GM19328 (cell line): ENCODE results near the gene RRBP1.

ENCODE experiments used
- ATAC-seq: cut with Tn5 transposase; IDR thresholded peaks from one replicate; pipeline ENCODE4 v1.9.1; 2021; ENCODE audit warnings: mild to moderate bottlenecking, moderate library complexity; ENCODE audit not compliant: unreplicated experiment

The RRBP1 gene

DNA sequence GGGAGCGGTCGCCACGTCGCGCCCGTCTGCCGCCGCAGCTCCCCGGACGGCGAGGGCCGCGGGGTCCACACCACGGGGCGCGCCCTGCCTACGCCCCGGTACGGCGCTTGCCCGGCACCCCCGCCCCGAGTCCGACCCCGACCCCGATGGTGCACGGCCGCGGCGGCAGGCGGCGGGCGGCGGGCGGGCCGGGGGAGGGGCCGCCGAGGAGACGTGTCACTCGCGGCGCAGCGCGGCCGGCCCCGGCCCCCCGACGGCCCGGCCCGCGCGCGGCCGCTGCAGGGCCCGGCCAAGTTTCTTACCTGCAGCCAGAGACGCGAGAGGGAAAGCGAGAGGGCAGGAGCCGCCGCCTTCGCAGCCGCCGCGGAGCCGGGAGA is 328 bp downstream of the RRBP1 start:
- ATAC-seq, result peak; percentile 7

DNA sequence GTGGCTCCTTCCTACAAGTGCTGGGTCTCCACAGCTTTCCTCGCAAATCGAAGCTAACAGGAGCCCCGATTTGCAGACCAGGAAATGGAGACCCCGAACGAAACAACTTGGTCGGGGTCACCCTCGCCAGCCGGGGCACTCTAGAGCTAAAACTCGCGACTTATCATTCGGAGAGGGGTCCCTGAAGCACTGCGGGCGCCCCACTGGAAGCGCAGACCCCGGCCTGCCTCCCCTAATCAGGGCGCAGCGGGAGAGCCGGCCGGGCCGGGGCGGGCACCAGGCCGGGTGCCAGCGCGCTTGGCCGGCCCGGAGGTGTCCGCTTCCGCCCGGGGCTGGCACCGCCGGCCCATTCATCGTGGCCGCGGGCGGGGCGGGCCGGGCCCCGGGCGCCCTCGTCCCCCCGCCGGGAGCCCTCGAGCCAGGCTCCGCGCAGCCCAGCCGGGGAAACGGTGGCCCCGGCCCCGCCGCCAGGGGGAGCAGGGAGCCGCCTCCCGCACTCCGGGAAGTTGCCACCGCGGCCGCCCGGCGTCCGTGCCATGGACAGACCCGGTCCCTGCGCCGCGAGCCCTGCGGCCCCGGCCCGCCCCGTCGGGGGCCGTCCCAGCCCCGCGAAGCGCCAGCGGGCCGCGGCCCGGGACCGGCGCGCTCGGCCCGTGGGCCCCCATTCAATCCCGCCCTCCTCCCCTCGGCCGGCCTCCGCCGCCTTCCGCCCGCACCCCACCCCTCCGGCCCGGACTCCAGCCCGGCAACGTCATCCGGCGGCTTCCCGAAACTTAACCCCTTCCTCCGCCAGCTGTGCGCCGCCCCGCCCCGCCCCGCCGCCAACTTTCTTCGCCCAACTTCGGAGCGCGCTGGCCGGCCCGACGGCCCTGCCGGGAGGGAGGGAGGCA is 961 bp downstream of the RRBP1 start:
- ATAC-seq, result peak; percentile 34

DNA sequence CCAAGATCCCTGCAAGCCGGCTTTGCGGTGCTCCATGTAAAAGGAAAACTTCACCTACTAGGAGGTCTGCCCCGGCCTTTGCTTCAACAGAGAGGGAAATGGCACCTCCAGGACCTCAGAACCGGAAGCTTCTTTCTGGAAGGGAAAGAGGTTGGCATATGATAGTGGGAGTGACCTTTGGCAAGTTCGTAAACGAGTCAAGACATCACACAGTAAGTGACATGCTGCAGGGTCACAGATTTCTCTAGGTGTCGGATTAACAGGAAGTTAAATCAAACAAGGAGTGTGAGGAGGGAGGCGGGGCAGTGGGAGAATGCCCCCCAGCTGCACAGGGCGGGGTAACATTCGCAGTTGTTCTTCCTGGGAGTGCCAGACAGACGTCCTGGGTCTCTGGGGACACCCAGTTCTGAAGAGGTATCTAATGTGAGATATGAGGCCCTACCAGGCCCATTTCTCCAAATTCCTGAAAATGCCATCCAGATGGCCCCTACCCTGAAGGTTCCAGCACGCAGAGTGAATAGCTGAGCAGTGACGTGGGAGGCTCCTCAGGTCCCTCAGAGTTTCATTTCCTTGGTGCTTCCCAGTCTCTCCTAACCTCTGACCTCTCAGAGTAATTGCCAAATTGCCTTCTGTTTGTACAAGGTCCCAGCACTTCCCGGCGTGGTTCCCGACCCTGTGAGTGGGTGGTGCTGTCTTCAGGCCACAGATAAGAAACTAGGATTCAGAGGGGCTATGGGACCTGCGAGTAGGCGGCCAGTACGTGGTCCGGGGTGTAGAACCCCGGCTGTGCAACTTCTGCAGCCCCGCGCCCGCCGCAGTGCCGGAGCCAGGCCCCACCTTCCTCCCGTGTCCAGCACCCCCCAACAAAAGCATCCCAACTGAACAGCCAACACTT is 1.9 kb downstream of the RRBP1 start:
- no peak for ATAC-seq

DNA sequence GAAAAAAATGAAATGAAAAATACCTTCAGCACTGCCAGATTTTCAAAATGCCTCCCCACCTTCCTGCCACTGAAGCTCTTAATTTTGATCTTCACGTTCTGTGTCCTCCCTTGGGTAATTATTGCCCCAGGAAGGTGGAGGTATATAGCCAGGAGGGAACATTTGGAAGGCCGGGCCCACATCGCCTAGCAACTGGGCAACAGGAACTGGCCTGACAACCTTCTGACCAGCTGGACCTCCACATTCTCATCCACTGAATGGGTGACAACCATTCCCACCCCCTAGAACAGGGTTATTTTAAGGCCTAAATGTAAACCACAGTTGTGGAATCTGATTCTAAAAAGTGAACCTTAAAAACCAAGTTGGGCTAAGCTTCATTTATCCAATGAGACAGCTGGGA is 3.2 kb downstream of the RRBP1 start:
- no peak for ATAC-seq

DNA sequence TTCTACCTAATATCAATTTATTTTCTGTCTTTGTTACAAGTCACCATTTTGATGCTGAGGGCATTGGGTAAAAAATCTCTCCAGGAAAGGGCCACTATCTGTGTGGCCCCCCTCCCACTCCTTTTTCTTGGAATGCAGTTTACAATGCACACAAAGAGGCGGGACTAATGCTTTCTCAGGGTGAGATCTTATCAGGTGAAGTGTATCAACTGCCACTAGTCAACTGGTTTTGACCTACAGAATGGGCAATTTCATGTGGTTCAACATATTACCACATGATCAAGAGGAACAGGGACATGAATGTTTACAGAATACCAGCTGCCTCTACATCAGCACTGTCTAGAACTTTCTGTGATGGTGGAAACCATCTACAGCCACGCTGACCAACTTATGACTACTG is 3.7 kb downstream of the RRBP1 start:
- no peak for ATAC-seq

DNA sequence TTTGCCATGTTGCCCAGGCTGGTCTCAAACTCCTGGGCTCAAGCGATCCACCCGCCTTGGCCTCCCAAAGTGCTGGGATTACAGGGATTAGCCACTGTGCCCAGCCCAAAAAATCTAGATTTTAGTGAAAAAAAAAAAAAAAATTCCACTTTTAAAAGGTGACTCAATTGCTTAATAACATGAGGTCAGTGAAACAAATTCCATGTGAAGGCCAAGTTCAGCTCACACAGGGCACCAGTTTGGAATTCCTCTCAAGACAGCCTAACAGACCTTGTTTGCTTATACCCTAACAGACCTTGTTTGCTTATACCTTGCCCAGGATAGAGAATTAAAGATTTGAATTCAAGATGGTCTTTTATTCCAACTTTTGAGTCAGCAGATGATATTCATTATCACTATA is 5.1 kb downstream of the RRBP1 start:
- no peak for ATAC-seq

DNA sequence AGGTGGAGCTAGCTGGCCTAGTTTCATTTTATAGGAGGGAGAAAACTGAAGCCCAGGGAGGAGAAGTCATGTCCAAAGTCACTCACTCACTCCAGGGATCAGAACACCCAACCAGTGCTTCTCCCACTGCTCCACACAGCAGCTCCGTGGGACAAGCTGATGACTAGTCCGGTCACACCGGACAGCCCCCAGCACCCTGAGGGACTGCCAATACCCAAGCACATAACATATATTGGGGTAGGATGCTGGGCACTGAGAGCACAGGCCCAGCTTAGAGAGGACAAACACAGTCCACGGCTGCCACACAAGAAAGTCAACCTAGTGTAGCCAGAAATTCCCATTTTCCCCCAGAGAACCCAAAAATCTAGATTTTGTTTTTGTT is 5.7 kb downstream of the RRBP1 start:
- no peak for ATAC-seq

DNA sequence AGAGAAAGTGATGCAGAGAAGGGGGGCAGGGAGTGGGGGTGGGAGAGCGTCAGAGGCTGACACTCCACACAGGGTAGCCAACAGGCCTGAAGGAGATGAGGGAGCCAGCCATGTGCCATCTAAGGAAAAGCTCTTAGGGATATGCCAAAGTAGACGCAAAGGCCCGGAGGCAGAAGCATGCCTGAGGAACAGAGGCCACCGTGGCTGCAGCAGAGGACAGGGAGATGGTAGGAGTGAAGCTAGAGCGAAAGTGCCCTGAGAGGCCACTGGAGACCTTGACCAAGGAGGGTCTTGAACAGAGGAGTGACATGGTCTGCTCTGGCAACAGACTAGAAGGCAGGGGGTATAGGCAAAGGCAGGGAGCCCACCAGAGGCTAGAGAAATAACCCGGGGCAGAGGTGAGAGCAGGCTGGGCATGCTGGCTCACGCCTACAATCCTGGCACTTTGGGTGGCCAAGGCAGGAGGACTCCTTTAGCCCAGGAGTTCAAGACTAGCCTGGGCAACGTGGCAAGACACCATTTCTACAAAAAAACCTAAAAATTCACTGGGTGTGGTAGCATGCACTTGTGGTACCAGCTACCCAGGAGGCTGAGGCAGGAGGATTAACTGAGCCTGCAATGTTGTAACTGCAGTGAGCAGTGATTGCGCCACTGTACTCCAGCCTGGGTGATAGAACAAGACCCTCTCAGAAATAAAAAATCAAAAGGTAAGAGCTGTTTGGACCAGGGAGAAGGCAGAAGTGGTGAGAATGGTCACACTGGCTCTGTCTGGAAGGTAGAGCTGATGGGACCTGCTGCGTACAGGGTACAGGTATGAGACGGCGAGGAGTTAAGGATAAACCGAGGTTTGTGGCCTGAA is 6.3 kb downstream of the RRBP1 start:
- no peak for ATAC-seq

DNA sequence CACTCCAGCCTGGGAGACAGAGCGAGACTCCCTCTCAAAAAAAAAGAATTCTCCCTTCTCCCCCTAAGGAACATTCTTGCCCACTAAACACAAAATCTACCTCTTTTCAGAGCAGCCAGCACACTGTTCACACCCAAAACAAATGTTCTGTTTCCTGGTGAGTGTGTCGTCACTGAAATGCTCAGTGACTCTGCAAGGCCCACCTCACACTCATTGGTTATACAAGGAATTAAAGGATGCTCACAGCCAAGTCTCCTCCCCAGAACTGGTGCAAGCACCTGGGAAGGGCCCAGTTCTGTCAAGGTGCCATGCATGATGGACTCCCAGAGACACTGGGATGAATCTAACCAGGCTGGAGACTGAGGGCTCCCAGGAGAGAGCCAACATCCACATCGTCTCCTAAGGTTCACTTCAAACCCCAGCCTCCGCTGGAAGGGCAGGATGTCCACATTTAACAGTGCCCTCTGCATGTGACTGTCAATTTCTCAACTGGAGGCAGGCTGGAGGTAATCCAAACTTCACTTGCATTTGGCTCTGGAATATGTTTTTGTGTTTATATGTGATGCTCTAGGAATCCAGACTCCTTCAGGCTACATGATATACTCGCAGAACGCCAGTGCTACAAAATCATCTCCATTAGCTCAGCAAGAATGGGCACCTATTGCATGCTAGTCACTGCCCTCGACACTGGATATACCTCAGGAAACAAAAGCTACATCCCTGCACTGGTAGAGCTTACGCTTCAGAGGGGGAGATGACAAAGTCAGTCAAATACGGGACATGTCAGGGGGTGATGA is 7.1 kb downstream of the RRBP1 start:
- ATAC-seq, result no peak

DNA sequence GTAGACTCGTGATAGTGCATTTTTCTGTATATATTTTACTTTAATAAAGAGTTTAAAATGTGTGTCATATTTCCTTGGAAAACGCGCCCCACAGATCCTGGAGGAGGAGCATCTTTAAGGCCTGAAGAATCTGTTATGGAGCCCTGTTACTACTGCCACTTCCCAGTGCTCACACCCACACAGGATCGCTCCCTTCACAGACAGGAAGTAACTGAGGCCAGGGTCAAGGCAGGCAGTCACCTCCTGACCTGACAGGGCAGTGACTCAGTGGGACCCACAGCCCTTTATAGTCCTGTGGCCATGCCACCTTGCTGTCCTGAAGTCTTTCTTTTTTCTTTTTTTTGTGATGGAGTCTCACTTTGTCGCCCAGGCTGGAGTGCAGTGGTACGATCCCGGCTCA is 9.0 kb downstream of the RRBP1 start:
- ATAC-seq, result no peak

DNA sequence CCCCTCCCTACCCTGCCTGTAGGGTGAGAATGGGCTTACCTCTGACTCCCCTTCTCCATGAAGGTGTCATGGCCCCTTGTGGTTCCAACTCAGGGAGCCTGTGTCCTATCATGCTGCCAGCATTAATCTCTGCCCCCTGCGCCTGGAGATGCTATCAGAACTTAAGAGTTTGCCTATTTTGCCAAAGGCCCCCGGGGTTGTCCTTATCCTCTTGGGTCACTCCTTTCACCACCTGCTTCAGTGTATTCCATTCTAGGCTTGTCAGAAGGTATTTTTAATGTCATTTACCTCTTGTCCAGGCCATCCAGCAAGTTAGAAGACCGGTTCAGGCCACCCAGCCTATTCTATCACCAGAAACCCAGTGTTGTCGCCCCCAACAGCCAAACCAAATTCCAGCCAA is 10.5 kb downstream of the RRBP1 start:
- ATAC-seq, result no peak

DNA sequence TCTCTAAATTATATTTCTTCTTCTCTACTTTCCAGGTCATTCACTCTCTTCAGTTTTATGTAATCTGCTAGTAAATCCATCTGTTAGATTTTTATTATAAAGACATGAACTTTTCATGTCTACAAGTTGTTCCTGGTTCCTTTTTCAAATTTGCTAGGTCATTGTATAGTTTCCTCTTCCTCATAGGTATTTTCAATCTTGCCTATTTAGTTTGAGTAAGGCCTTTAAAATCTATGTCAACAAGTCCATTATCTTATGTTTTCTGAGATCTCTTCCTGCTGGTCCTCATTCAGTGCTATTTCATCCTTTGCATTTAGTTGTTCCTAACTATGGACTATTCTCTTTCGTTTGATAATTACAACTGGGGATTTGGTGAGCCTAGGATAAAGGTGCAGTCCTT is 11.0 kb downstream of the RRBP1 start:
- ATAC-seq, result no peak

DNA sequence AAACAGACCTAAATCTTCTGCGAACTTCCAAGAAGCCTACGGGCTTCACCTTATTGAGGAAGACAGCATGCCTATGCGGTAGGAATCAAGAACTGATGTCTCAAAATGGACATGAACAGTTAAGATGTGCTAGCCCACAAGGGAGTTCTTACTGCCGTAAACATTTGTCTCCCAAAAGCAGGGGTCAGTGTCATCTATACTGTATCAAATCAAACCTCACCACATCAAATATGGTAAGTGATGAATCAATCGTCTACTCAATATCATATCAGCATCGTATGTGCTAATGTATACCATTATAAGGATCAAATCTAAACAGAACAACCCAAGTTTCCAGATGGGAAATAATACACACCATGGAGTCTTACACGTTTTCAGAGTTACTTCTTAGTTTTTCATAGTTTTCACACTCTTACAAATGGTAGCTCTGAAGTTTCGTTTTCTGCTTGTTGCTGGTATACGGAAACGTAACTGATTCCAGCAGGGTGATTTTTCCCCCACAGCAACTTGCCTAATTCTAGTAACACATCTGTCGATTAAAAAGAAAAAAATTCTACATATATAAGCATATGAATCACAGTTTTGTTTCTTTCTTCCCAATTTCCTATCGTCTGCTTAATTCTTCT is 12.6 kb downstream of the RRBP1 start:
- no peak for ATAC-seq

DNA sequence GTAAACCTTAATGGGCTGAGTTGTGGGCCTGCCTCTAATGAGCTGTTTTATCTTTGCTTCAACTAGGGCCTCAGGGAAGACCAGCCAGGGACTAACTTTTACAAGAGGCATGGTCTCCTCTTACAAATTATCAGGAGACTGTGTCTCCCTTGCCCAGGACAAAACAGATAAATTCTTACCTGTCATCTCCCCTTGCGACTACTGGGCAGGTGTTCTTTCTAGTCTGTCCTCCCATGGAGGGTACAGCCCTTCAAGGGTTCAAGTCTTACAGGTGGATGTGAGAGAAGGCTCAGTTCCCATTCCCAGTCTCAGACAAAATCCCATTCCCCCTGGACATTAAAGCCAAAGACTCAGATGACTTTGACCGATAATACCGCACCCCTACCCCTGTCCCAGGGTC is 13.6 kb downstream of the RRBP1 start:
- no peak for ATAC-seq

DNA sequence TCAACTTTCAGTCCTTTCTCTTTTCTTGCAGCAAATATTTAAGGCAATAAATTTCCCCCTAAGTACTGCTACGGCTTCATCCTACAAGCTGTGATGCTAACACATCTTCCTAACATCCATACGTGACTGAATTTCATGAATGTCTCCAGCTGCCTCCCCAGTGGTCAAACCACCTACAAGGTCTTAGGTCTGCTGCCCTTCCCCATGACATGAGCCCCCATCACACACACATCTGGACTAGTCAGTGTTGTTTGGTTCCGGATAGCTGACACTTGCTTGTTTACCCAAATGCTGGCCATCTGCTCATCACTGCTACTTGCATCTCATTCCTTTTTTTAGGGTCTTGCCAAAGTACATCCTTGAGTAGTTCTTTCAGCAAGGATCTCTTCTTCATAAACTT is 14.6 kb downstream of the RRBP1 start:
- ATAC-seq, result no peak

DNA sequence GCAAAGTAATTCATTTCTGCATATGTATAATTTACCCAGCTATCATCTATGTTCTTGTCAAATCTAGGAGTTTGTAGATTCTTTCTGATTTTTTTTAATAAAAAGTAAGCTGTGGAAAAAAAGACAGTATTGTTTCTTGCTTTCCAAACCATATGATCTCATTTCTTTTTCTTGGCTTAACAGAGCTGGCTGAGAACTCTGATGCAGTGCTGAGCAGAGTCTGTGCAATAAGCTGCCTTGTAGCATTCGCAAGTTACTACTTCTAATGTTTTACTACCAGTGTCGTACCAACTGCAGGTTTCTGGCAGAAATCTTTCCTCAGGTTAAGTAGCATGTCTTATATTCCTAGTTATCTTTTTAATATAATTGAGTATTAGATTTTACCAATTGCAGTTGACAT is 15.6 kb downstream of the RRBP1 start:
- no peak for ATAC-seq

DNA sequence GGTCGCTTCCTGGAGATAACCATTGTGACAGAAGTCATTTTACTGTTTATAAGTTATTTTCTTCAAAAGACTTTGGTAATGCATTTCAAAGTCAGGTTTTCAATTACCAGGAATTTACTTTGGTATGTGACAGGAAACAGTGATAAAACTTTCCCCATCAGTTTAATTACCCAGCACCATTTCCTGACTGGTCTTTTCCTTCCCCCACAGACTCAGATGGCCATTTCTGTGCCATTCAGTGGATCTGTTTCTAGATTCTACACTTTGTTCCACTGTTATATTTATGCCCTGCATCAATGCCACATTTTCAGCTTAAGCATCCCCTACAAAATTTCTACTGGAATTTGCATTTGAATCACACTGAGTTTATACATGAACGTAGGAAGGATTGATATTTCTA is 16.3 kb downstream of the RRBP1 start:
- ATAC-seq, result no peak

DNA sequence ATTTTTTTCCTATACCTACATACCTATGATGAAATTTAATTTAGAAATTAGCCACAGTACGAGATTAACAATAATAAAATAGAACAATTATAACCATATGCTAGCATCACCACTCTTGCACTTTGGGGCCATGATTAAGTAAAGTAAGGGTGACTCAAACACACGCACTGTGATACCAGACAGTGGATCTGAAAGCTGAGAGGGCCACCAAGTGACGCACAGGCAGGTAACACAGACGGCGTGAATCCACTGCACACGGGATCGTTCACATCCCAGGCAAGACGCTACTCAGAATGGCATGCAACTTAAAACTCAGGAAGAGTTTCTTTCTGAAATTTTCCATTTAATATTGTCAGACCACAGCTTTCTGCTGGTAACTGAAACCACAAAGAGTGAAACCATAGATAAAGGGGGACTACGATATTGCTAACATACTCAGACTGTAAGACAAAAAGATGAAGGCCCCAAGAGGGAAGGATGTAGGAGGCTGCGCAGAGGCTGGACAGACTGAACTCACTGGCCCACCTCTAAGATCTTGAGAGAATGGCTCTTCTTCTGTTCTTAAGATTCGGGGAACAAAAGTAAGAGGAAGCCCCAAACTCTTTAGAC is 17.9 kb downstream of the RRBP1 start:
- no peak for ATAC-seq

DNA sequence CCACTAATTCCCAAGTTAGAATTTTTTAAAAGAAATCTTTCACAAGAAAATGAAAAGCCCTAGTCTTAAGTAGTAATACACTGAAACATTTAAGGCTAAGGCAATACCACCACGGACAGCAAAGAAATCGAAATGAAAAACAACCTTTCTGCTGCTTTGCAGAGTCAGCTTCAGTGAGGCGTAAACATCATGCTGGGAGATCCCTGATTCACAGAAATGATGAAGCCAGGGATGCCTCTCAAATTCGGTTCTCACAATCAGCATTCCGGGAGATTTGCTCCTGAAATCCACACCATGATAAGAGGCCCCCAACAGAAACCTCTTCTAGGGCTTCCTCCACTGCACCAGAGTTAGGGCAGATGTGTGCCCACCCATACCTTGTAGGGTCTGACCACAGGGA is 18.6 kb downstream of the RRBP1 start:
- no peak for ATAC-seq

DNA sequence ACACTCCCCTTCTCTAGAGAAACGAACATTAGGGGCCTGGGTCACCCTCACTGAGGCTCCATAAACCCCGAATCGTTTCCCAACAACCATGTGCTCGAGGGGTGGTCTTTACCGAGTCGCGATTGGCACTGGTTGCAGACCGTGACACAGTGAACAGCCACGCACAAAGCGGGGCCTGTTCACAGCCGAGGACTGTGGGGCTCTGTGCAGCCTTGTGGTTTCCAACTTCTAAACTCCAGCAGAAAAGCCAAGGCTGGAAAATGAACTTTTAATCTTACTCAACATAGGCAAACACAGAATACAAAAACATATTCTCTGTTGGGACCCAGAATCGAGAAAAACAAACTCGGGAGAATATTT is 19.0 kb downstream of the RRBP1 start:
- no peak for ATAC-seq
